A549 (cell line): Measurements from ENCODE around the gene TSKU. TPM values are rescaled to one million over a fixed set of nuclear protein-coding genes. Genes with fewer than 3 reads are reported as not detected.
A peak's percentile ranks its signal among the peaks of the same experiment; 100 is the strongest.

Experiments used
- ATAC-seq, 2 experiments: fragments of 200-7000 bp in 1 of 2; fragments of >200 bp in 1 of 2; cut with Nextera tagmentation in 1 of 2; cut with Tn5 transposase in 1 of 2; 3 replicates each; pipeline versions ENCODE4 v1.8.0 to v1.9.1; 2018 to 2020; ENCODE audit warnings: mild to moderate bottlenecking in 1 of 2, moderate library complexity in 1 of 2
- CTCF ChIA-PET: fragments of 300-600 bp; sonication (Branson Sonifier 250); formaldehyde crosslinking; extraction: SDS; loops from one replicate; lab custom pipeline; 2021; ENCODE audit warnings: antibody characterized with exemption, inconsistent platforms; lab: Yijun Ruan, JAX
- POLR2A ChIA-PET: fragments of 350-600 bp; formaldehyde crosslinking; extraction: SDS; loops from one replicate; lab custom pipeline; 2021; ENCODE audit warnings: antibody characterized with exemption, inconsistent platforms; lab: Yijun Ruan, JAX
- DNase-seq, 2 experiments: peaks; one replicate each; pipeline versions ENCODE4 v3.0.0 to v3.0.0-alpha.2; 2011 to 2016; ENCODE audit warnings: low read depth in 1 of 2, low spot score in 1 of 2
- FAIRE-seq: peaks from 2 replicates; lab custom pipeline; 2011; peaks lifted over from hg19 to GRCh38; lab: Jason Lieb, UNC
- H3K27ac ChIP-seq, 2 experiments: fragments of >200 bp; sonication (Bioruptor Twin); formaldehyde crosslinking; 3 replicates each; pipeline ENCODE4 v1.5.1; 2016 to 2017
- H3K4me1 ChIP-seq: fragments of >200 bp; sonication (Bioruptor Twin); formaldehyde crosslinking; 3 replicates; pipeline ENCODE4 v1.6.1; 2016
- H3K4me2 ChIP-seq: fragments of >200 bp; sonication (Bioruptor Twin); formaldehyde crosslinking; 3 replicates; pipeline ENCODE4 v1.6.1; 2016
- H3K4me3 ChIP-seq: fragments of >200 bp; sonication (Bioruptor Twin); formaldehyde crosslinking; 3 replicates; pipeline ENCODE4 v1.5.1; 2016
- H3K9me3 ChIP-seq: fragments of >200 bp; sonication (Bioruptor Twin); formaldehyde crosslinking; 3 replicates; pipeline ENCODE4 v1.6.1; 2016
- BHLHE40 ChIP-seq: IDR thresholded peaks from 2 replicates; pipeline ENCODE4 v1.6.1; 2012; ENCODE audit warnings: low read depth, low read length, inconsistent platforms
- EP300 ChIP-seq, 2 experiments: fragments of >200 bp; sonication (Bioruptor Twin); formaldehyde crosslinking; IDR thresholded peaks; 2 replicates in 1 of 2; 3 replicates in 1 of 2; pipeline ENCODE4 v1.6.1; 2016 to 2017
- ESRRA ChIP-seq: fragments of 150-350 bp; IDR thresholded peaks from 2 replicates; pipeline ENCODE4 v1.6.1; 2014; ENCODE audit warnings: mild to moderate bottlenecking, low read length, borderline replicate concordance
- FOSB ChIP-seq: fragments of 250-450 bp; sonication (Bioruptor Pico); IDR thresholded peaks from 2 replicates; pipeline ENCODE4 v1.5.0; 2020; ENCODE audit warnings: mild to moderate bottlenecking, moderate library complexity
- HEYL ChIP-seq: fragments of 250-450 bp; sonication (Bioruptor Pico); IDR thresholded peaks from 2 replicates; pipeline ENCODE4 v1.8.0; 2021; ENCODE audit warnings: mild to moderate bottlenecking, moderate library complexity
- HOXA7 ChIP-seq: fragments of 250-450 bp; sonication (Bioruptor Pico); IDR thresholded peaks from 2 replicates; pipeline ENCODE4 v1.5.0; 2020; ENCODE audit warnings: mild to moderate bottlenecking, moderate library complexity
- JUN ChIP-seq, 2 experiments: fragments of >200 bp; sonication (Bioruptor Twin); formaldehyde crosslinking; IDR thresholded peaks; 2 replicates in 1 of 2; 3 replicates in 1 of 2; pipeline ENCODE4 v1.6.1; 2016 to 2017
- JUNB ChIP-seq: fragments of >200 bp; sonication (Bioruptor Twin); formaldehyde crosslinking; IDR thresholded peaks from 2 replicates; pipeline ENCODE4 v1.6.1; 2016
- KDM1A ChIP-seq: fragments of 200-600 bp; sonication (generic); IDR thresholded peaks from 2 replicates; pipeline ENCODE4 v1.6.1; 2016; ENCODE audit warnings: low read depth, mild to moderate bottlenecking
- NPAS2 ChIP-seq: fragments of 250-450 bp; sonication (Bioruptor Pico); IDR thresholded peaks from 2 replicates; pipeline ENCODE4 v1.8.0; 2022; ENCODE audit warnings: mild to moderate bottlenecking, moderate library complexity, borderline replicate concordance
- POLR2AphosphoS2 ChIP-seq: conservative IDR thresholded peaks from 2 replicates; pipeline ENCODE4 v1.6.1; 2012; ENCODE audit warnings: low read length, improper control_type of control experiment, inconsistent platforms
- RFX5 ChIP-seq: fragments of 450-650 bp; IDR thresholded peaks from 2 replicates; pipeline ENCODE4 v1.7.1; 2014; ENCODE audit warnings: antibody characterized with exemption, mild to moderate bottlenecking, moderate library complexity
- RNF2 ChIP-seq: fragments of 200-600 bp; sonication (generic); IDR thresholded peaks from 2 replicates; pipeline ENCODE4 v1.6.1; 2016; ENCODE audit warnings: low read depth, mild to moderate bottlenecking, antibody characterized with exemption, moderate library complexity, borderline replicate concordance
- SREBF2 ChIP-seq: fragments of 450-650 bp; IDR thresholded peaks from 2 replicates; pipeline ENCODE4 v1.6.1; 2014; ENCODE audit warnings: mild to moderate bottlenecking, moderate library complexity
- ZNF302 ChIP-seq: fragments of 250-450 bp; sonication (Bioruptor Pico); IDR thresholded peaks from 2 replicates; pipeline ENCODE4 v1.9.0; 2021; ENCODE audit warnings: inconsistent platforms, mild to moderate bottlenecking, moderate library complexity
- WGBS: methylation state at CpG from one replicate; pipeline ENCODE4 v1.1.6; 2017; ENCODE audit errors: missing lambda C conversion rate; 5-methylcytosine and 5-hydroxymethylcytosine counted together
- polyA plus RNA-seq, 4 experiments: library from polyadenylated mRNA; depleted of rRNA in 3 of 4; stranded (reverse); fragments of >200 nt; fragmentation: RNase III in 1 of 4; extraction: RNeasy Plus Mini Kit Qiagen cat#74134 plus additional on column Dnase treatment in 1 of 4; gene quantifications; 2 replicates in 3 of 4; 3 replicates in 1 of 4; pipeline ENCODE4 v1.2.3, GENCODE V29; 2011 to 2017
- TF ChIP-seq, protein P1 (sequence below): fragments of 150-350 bp; IDR thresholded peaks from 2 replicates; pipeline ENCODE4 v1.6.1; 2014; ENCODE audit warnings: low read depth, mild to moderate bottlenecking, low read length
- TF ChIP-seq, protein P2 (sequence below): IDR thresholded peaks from 2 replicates; pipeline ENCODE4 v1.6.1; 2012
- TF ChIP-seq, protein P3 (sequence below): fragments of 450-650 bp; IDR thresholded peaks from 2 replicates; pipeline ENCODE4 v1.6.1; 2014; ENCODE audit warnings: antibody characterized with exemption
- TF ChIP-seq, protein P4 (sequence below): IDR thresholded peaks from 2 replicates; pipeline ENCODE4 v1.6.1; 2012; ENCODE audit warnings: low read depth, borderline replicate concordance
- TF ChIP-seq, protein P5 (sequence below): fragments of >200 bp; sonication (Bioruptor Twin); formaldehyde crosslinking; IDR thresholded peaks from 3 replicates; pipeline ENCODE4 v1.5.1; 2016

TSKU gene
- polyA plus RNA-seq, 2 of the 4 experiments (the other 2 are of a cell fraction) = 164 to 171 TPM

DNA sequence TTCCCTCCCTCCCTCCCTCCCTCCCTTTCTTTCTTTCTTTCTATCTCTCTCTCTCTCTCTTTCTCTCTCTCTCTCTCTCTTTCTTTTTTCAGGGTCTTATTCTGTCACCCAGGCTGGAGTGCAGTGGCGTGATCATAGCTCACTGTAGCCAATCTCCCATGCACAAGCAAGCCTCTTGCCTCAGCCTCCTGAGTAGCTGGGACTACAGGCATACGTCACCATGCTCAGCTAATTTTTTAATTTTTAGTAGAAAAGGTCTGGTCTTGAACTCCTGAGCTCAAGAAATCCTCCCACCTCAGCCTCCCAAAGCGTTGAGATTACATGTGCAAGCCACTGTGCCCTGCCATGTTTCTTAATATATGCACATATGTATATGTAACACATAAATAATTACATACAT lies 19.0 kb downstream of the TSKU start:
- POLR2A ChIA-PET = interaction anchor here (1.5 to 2.0 kb wide), 2 partner anchors 10 to 32 kb away, joined by 4 to 12 read pairs; no protein-coding TSS in a partner anchor
- Histone ChIP-seq H3K9me3 (no peaks in the 10 kb centered on the region), H3K27ac (peak overlapping the region; percentile 85 to 98), H3K4me2 (peak overlapping the region; percentile 92), H3K4me3 (no peak overlapping the region; the same call in 2 of the 3 replicates), H3K4me1 (peaks cover 99% of the 10 kb centered on the region)
- TF ChIP-seq HEYL (CRISPR knock-in tag) = no peak
- TF ChIP-seq, protein P1, sequence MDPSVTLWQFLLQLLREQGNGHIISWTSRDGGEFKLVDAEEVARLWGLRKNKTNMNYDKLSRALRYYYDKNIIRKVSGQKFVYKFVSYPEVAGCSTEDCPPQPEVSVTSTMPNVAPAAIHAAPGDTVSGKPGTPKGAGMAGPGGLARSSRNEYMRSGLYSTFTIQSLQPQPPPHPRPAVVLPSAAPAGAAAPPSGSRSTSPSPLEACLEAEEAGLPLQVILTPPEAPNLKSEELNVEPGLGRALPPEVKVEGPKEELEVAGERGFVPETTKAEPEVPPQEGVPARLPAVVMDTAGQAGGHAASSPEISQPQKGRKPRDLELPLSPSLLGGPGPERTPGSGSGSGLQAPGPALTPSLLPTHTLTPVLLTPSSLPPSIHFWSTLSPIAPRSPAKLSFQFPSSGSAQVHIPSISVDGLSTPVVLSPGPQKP = no peak
- no peak for TF ChIP-seq SREBF2
- TF ChIP-seq KDM1A = no peak
- no peak for TF ChIP-seq RNF2
- TF ChIP-seq EP300 (IDR thresholded peaks at IDR 0.05) = no peak
- TF ChIP-seq, protein P2, sequence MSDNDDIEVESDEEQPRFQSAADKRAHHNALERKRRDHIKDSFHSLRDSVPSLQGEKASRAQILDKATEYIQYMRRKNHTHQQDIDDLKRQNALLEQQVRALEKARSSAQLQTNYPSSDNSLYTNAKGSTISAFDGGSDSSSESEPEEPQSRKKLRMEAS = no peak
- no peak for TF ChIP-seq JUN (IDR thresholded peaks at IDR 0.05)
- no peak for TF ChIP-seq ZNF302
- TF ChIP-seq NPAS2 = no peak
- TF ChIP-seq BHLHE40 = no peak
- TF ChIP-seq JUNB = no peak
- TF ChIP-seq RFX5 = no peak
- no peak for FAIRE-seq
- CTCF ChIA-PET = interaction anchor here (0.7 to 9.2 kb wide), 16 partner anchors 8 to 289 kb away, joined by 3 to 207 read pairs (median 4); no protein-coding TSS in a partner anchor
- no peak for ATAC-seq
- DNase-seq = no peak
- 69% methylated on average over 3 of the region's 3 CpGs for WGBS

DNA sequence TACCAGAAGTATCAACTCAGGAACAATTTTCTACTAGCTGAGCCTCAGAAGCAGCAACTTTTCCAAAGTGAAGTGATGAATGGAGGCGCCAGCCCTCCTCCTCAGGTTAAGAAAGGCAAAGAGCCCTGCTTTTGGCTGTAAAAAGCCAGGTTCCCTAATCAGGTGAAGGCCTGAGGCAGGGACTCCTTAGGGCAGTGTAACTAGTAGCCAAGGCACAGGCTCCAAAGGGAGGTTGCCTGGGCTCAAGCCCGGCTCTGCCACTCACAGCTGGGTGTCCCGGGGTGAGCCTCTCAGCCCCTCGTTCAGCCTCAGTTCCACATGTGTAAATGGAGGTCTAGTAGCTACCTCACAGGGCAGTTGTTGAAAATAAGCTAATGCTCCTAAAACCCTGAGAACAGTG lies 19.5 kb downstream of the TSKU start:
- DNase-seq (peak in 1 of 2 experiments; percentile 15), ATAC-seq (peak in 1 of 2 experiments; percentile 1; a peak in 2 of 6 replicates), FAIRE-seq (no peak)
- TF ChIP-seq, protein P3, sequence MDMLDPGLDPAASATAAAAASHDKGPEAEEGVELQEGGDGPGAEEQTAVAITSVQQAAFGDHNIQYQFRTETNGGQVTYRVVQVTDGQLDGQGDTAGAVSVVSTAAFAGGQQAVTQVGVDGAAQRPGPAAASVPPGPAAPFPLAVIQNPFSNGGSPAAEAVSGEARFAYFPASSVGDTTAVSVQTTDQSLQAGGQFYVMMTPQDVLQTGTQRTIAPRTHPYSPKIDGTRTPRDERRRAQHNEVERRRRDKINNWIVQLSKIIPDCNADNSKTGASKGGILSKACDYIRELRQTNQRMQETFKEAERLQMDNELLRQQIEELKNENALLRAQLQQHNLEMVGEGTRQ = no peak
- TF ChIP-seq, protein P4, sequence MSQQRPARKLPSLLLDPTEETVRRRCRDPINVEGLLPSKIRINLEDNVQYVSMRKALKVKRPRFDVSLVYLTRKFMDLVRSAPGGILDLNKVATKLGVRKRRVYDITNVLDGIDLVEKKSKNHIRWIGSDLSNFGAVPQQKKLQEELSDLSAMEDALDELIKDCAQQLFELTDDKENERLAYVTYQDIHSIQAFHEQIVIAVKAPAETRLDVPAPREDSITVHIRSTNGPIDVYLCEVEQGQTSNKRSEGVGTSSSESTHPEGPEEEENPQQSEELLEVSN = no peak
- TF ChIP-seq JUN (IDR thresholded peaks at IDR 0.05) (peak; percentile 8 to 46; a peak in 1 of 5 replicates), HOXA7 (CRISPR knock-in tag) (0 out of 2 replicates have a peak, but pooled peaks have one; percentile 68), POLR2AphosphoS2 (0 out of 2 replicates have a peak, but pooled peaks have one; percentile 3)
- TF ChIP-seq, protein P5, sequence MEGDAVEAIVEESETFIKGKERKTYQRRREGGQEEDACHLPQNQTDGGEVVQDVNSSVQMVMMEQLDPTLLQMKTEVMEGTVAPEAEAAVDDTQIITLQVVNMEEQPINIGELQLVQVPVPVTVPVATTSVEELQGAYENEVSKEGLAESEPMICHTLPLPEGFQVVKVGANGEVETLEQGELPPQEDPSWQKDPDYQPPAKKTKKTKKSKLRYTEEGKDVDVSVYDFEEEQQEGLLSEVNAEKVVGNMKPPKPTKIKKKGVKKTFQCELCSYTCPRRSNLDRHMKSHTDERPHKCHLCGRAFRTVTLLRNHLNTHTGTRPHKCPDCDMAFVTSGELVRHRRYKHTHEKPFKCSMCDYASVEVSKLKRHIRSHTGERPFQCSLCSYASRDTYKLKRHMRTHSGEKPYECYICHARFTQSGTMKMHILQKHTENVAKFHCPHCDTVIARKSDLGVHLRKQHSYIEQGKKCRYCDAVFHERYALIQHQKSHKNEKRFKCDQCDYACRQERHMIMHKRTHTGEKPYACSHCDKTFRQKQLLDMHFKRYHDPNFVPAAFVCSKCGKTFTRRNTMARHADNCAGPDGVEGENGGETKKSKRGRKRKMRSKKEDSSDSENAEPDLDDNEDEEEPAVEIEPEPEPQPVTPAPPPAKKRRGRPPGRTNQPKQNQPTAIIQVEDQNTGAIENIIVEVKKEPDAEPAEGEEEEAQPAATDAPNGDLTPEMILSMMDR = no peak
- Histone ChIP-seq H3K4me2 (peak overlapping the region; percentile 92), H3K4me1 (peaks cover 98% of the 10 kb centered on the region), H3K4me3 (no peak overlapping the region; the same call in 2 of the 3 replicates), H3K27ac (peak overlapping the region; percentile 85 to 98), H3K9me3 (no peaks in the 10 kb centered on the region)
- ChIA-PET CTCF (interaction anchor here (0.7 to 9.2 kb wide), 15 partner anchors 7 to 289 kb away, joined by 3 to 207 read pairs (median 5); no protein-coding TSS in a partner anchor), POLR2A (interaction anchor here (1.4 to 1.5 kb wide), 2 partner anchors 11 to 32 kb away, joined by 3 to 4 read pairs; no protein-coding TSS in a partner anchor)
- 67% methylated on average over 4 of the region's 4 CpGs for WGBS

DNA sequence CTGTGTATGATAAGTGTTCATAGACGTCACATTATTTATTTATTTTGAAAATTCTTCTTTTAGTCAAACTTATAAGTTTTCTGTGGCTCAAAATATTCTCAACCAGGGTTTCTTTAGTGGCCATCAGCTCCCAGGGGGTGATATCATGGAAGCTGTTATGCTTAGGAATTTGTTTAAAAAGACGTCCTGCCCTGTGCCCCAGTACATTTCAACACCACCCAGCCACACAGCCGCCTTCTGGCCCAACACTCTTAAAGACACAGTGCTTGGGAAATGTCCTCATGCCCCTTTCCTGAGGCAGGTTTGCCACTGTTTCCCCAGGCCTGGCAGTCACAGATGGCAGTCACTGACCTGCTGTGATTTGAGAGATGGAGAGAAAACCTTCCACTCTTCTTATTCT lies 19.9 kb downstream of the TSKU start:
- no peak for TF ChIP-seq ESRRA
- TF ChIP-seq, protein P1 = no peak
- TF ChIP-seq, protein P3 = no peak
- TF ChIP-seq FOSB (CRISPR knock-in tag) = no peak
- Histone ChIP-seq H3K4me3 (no peak overlapping the region), H3K4me1 (peaks cover 96% of the 10 kb centered on the region), H3K27ac (peak overlapping the region; percentile 85 to 98), H3K4me2 (peak overlapping the region; percentile 92), H3K9me3 (no peaks in the 10 kb centered on the region)
- ChIA-PET POLR2A (interaction anchor here (1.4 to 1.5 kb wide), 2 partner anchors 11 to 32 kb away, joined by 3 to 4 read pairs; no protein-coding TSS in a partner anchor), CTCF (interaction anchor here (1.0 to 9.2 kb wide), 13 partner anchors 7 to 117 kb away, joined by 3 to 207 read pairs (median 5); no protein-coding TSS in a partner anchor)
- no peak for FAIRE-seq
- 18% methylated on average over 3 of the region's 3 CpGs for WGBS
- peak in 1 of 2 experiments; percentile 34 for DNase-seq
- no peak for ATAC-seq
